ENCODE measurements around the gene RBM38.

DNA sequence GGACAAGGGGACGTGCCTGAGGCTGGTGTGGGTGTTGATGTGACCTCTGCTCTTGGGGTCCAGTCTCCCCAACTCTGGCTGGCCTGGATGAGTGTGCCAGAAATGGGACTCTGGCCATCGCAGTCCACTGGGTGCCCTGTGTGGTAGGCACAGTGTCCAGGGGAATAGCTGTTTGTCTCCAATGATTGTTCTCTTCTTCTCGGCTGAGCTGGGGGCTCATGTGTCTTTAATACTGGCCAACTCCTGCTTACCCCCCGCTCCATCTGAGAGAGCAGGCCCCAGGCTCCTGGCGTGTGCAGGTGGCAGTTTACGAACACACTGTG, 45.0 kb downstream of the RBM38 start:
- TF ChIP-seq, protein P1, sequence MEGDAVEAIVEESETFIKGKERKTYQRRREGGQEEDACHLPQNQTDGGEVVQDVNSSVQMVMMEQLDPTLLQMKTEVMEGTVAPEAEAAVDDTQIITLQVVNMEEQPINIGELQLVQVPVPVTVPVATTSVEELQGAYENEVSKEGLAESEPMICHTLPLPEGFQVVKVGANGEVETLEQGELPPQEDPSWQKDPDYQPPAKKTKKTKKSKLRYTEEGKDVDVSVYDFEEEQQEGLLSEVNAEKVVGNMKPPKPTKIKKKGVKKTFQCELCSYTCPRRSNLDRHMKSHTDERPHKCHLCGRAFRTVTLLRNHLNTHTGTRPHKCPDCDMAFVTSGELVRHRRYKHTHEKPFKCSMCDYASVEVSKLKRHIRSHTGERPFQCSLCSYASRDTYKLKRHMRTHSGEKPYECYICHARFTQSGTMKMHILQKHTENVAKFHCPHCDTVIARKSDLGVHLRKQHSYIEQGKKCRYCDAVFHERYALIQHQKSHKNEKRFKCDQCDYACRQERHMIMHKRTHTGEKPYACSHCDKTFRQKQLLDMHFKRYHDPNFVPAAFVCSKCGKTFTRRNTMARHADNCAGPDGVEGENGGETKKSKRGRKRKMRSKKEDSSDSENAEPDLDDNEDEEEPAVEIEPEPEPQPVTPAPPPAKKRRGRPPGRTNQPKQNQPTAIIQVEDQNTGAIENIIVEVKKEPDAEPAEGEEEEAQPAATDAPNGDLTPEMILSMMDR (IDR thresholded peaks at IDR 0.05): no peak
- no peak for TF ChIP-seq POLR2A (IDR thresholded peaks at IDR 0.05; ENCODE audit: low read depth)

All from esophagus muscularis mucosa (tissue), 3 donors.